ENCODE measurements around the gene CAMK4. TPM values are rescaled to one million over a fixed set of nuclear protein-coding genes. Genes with fewer than 3 reads are reported as not detected.
A peak's percentile ranks its signal among the peaks of the same experiment; 100 is the strongest.
"Not testable (repeated sequence)": the region's sequence is repeated elsewhere in the genome, so short reads cannot be mapped to it uniquely, and the experiment has no call there.

Gene CAMK4
- total RNA-seq, 2 experiments from 2014 or later = 33.3 to 36.5 TPM

DNA sequence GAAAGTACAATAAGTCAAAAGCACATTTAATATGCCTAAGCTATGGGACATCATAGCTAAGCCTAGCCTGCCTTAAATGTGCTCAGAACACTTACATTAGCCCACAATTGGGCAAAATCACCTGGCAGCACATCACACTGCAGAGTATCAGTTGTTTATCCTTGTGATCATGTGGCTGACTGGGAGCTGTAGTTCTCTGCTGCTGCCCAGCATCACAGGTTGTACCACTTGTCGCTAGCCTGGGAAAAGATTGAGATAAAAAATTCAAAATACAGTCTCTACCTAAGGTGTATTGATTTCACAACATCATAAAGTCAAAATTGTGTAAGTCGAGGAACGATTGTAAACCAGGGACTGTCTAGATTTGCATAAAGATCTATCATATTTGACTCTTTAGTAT is 58.6 kb downstream of the CAMK4 start:
- ChIA-PET POLR2A (no interaction called here), CTCF (interaction anchor here (0.6 to 1.8 kb wide), 5 partner anchors 28 to 125 kb away, joined by 3 to 8 read pairs (median 3); no protein-coding TSS in a partner anchor)
- intact Hi-C loops (cut with micrococcal nuclease) = no loop called here
- DNase-seq = no peak
- H3K27ac Mint-ChIP-seq = no peak overlapping the region
- no peak overlapping the region for H3K4me3 Mint-ChIP-seq
- H3K27me3 Mint-ChIP-seq = no peaks in the 10 kb centered on the region
- H3K36me3 Mint-ChIP-seq = no peaks in the 10 kb centered on the region
- H3K9me3 Mint-ChIP-seq = no peaks in the 10 kb centered on the region
- H3K4me1 Mint-ChIP-seq (ENCODE audit: low read depth) = peaks cover 57% of the 10 kb centered on the region

GRCh38 chr5:111284825-111285224 is 60.6 kb downstream of the CAMK4 start:
- intact Hi-C loops (cut with micrococcal nuclease) = no loop called here
- no peak overlapping the region for H3K27ac Mint-ChIP-seq
- ChIA-PET POLR2A (no interaction called here), CTCF (no interaction called here)
- no peaks in the 10 kb centered on the region for H3K27me3 Mint-ChIP-seq
- H3K9me3 Mint-ChIP-seq = no peaks in the 10 kb centered on the region
- no peak for DNase-seq
- peaks cover 59% of the 10 kb centered on the region for H3K4me1 Mint-ChIP-seq (ENCODE audit: low read depth)
- no peaks in the 10 kb centered on the region for H3K36me3 Mint-ChIP-seq
- H3K4me3 Mint-ChIP-seq = no peak overlapping the region

DNA sequence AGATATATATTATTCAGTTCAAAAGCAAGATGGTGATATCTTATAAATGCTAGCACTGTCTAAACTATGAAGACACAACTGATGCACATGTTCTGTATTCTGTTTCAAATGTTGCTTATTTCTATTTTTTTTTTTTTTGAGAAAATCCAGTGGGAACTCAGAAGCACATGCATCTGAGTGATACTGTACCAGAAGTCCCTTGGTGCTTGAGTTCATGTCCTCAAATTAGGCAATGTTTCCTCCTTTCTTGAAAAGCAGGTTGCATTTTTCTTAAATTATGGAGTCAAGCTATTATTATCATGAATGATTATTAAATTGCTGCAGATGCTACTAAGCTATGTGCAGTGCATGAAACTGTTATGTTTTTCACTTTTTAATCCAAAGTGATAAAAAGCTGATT is 70.4 kb downstream of the CAMK4 start:
- no peak for DNase-seq
- intact Hi-C loops (cut with micrococcal nuclease) = no loop called here
- no peaks in the 10 kb centered on the region for H3K27me3 Mint-ChIP-seq
- CTCF ChIA-PET = interaction anchor here (0.6 to 1.7 kb wide), 3 partner anchors 15 to 237 kb away, joined by 3 to 6 read pairs (median 4); no protein-coding TSS in a partner anchor
- H3K9me3 Mint-ChIP-seq = peaks cover 10% of the 10 kb centered on the region
- H3K4me1 Mint-ChIP-seq (ENCODE audit: low read depth) = peaks cover 36% of the 10 kb centered on the region
- no peak overlapping the region for H3K4me3 Mint-ChIP-seq
- peaks cover 13% of the 10 kb centered on the region for H3K36me3 Mint-ChIP-seq
- no peak overlapping the region for H3K27ac Mint-ChIP-seq
- POLR2A ChIA-PET = no interaction called here

- Mint-ChIP-seq H3K4me3 (no peak overlapping the region), H3K27me3 (no peaks in the 10 kb centered on the region), H3K4me1 (ENCODE audit: low read depth) (peaks cover 31% of the 10 kb centered on the region), H3K9me3 (peaks cover 10% of the 10 kb centered on the region), H3K36me3 (peaks cover 19% of the 10 kb centered on the region), H3K27ac (no peak overlapping the region)
- no peak for DNase-seq
- intact Hi-C loops (cut with micrococcal nuclease) = no loop called here
- CTCF ChIA-PET = interaction anchor here (0.6 to 1.7 kb wide), 3 partner anchors 16 to 213 kb away, joined by 3 to 6 read pairs (median 3); no protein-coding TSS in a partner anchor
- POLR2A ChIA-PET = no interaction called here
Observed at GRCh38 chr5:111295649-111296048, 71.5 kb downstream of the CAMK4 start.

DNA sequence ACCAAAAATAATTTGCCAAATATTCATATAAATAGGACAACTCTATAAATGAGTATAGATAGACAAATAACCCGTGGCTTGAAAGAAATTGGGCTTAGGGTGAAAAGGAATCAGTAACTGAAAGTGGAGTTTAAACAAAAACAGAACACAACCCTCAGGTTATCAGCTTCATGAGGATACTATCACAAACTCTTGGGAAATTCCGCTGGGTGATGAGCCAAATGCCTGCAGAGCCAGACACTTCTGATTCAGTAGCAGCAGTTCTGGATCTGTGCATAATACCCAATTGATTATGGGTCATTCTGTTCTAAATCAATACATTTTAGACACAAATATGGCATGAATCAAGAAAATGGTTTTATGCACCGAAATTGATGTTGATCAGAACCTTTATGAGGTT is 72.4 kb downstream of the CAMK4 start:
- ChIA-PET CTCF (interaction anchor here (0.6 to 2.0 kb wide), 3 partner anchors 18 to 212 kb away, joined by 3 to 5 read pairs (median 3); no protein-coding TSS in a partner anchor), POLR2A (interaction anchor here (0.6 kb wide), 1 partner anchor 215 kb away, joined by 3 read pairs; no protein-coding TSS in a partner anchor)
- Mint-ChIP-seq H3K4me3 (no peak overlapping the region), H3K4me1 (ENCODE audit: low read depth) (peaks cover 35% of the 10 kb centered on the region), H3K27me3 (no peaks in the 10 kb centered on the region), H3K27ac (no peak overlapping the region), H3K36me3 (peaks cover 23% of the 10 kb centered on the region), H3K9me3 (peaks cover 10% of the 10 kb centered on the region)
- no peak for DNase-seq
- intact Hi-C loops (cut with micrococcal nuclease) = no loop called here

DNA sequence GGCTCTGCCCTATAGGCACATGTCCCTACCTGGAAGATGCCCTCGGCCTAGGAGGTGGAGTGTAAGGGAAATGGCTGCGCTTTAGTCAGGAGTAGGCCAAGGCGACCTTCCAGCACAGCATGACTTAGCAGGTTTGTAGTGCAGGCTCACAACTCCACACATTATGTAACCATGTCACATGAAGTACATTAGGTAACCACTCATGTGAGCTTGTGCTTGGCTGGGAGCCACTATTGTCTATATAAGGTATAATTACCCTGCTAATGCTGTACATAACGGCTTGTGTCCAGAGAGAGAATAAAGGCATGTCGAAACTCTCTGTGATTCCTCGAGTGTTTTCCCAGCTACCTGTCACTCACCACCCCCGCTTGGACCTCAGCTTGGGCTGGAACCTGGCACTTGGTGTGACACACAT is 74.9 kb downstream of the CAMK4 start:
- H3K36me3 Mint-ChIP-seq = peaks cover 26% of the 10 kb centered on the region
- intact Hi-C loops (cut with micrococcal nuclease) = no loop called here
- CTCF ChIA-PET = interaction anchor here (1.1 to 2.0 kb wide), 3 partner anchors 16 to 75 kb away, joined by 4 to 5 read pairs (median 4); partner anchors contain the start of gene CAMK4
- POLR2A ChIA-PET = no interaction called here
- no peak overlapping the region for H3K4me3 Mint-ChIP-seq
- H3K27me3 Mint-ChIP-seq = no peaks in the 10 kb centered on the region
- DNase-seq = no peak
- no peak overlapping the region for H3K27ac Mint-ChIP-seq
- peaks cover 32% of the 10 kb centered on the region for H3K4me1 Mint-ChIP-seq (ENCODE audit: low read depth)
- H3K9me3 Mint-ChIP-seq = peaks cover 12% of the 10 kb centered on the region

DNA sequence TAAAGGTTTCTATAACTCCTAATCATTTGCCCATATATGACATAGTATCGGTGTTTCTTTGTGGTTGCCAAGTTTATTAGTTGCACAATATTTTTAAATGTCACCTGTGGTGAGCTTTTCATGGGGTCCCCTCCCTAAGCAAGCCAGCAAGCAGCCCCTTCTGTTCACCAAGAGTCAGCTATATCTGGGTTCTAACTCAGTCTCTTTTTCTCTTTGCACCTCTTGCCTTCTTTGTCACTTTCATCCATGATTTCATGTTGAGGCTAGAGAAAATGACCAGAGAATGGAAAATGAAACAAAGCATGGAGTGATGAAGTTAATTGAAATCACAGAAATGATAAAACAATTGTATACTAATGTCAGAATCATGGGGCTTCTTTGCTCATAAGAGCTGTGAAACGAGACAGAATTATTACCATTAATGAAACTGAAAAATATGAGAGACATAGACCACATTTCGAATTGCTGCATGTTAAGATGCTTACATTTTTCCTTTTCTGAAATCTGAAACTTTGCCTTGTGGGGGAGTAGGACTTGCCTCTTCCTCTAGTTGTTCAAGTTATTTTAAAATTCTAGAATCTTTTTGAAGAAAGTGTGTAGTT is 75.7 kb downstream of the CAMK4 start:
- CTCF ChIA-PET = interaction anchor here (0.7 to 2.0 kb wide), 7 partner anchors 13 to 232 kb away, joined by 3 to 5 read pairs (median 3); partner anchors contain the start of gene CAMK4
- H3K9me3 Mint-ChIP-seq = peaks cover 12% of the 10 kb centered on the region
- peak overlapping the region; percentile 46 for H3K27ac Mint-ChIP-seq
- H3K36me3 Mint-ChIP-seq = peaks cover 26% of the 10 kb centered on the region
- intact Hi-C loops (cut with micrococcal nuclease) = loop anchor here (5.0 kb wide), 1 partner anchor 37 kb away; no protein-coding TSS in a partner anchor
- POLR2A ChIA-PET = interaction anchor here (1.0 to 1.2 kb wide), 2 partner anchors 77 to 368 kb away, joined by 3 read pairs; no protein-coding TSS in a partner anchor
- H3K4me1 Mint-ChIP-seq (ENCODE audit: low read depth) = peaks cover 32% of the 10 kb centered on the region
- DNase-seq = no peak
- no peaks in the 10 kb centered on the region for H3K27me3 Mint-ChIP-seq
- peak overlapping the region; percentile 42 for H3K4me3 Mint-ChIP-seq

DNA sequence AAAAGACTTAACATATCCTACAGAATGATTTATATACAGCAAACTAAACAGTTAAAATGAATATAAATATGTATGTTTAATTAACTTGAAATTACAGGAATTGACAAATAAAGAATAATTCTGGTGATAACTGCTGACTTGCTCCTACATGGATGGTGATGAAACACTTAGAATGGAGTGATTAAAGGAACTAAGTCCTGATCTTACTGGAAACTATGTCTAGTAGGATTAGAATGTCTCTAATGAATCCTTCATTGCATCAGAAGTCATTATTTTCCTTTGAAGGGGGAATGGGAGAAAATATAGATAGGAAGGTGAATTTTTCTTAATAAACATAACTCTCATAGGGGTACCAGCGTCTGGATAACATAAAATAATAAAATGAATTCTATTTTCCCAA is 77.1 kb downstream of the CAMK4 start:
- CTCF ChIA-PET = no interaction called here
- H3K36me3 Mint-ChIP-seq = peaks cover 25% of the 10 kb centered on the region
- H3K27ac Mint-ChIP-seq = no peak overlapping the region
- H3K27me3 Mint-ChIP-seq = no peaks in the 10 kb centered on the region
- peaks cover 23% of the 10 kb centered on the region for H3K4me1 Mint-ChIP-seq (ENCODE audit: low read depth)
- H3K4me3 Mint-ChIP-seq = no peak overlapping the region
- peaks cover 12% of the 10 kb centered on the region for H3K9me3 Mint-ChIP-seq
- DNase-seq = no peak
- intact Hi-C loops (cut with micrococcal nuclease) = loop anchor here (5.0 kb wide), 1 partner anchor 36 kb away; no protein-coding TSS in a partner anchor
- POLR2A ChIA-PET = no interaction called here

GRCh38 chr5:111302043-111302442 is 77.9 kb downstream of the CAMK4 start:
- H3K27ac Mint-ChIP-seq, H3K4me3 Mint-ChIP-seq, POLR2A ChIA-PET, DNase-seq, H3K27me3 Mint-ChIP-seq: not testable (repeated sequence)
- intact Hi-C loops (cut with micrococcal nuclease) = loop anchor here (5.0 kb wide), 1 partner anchor 35 kb away; no protein-coding TSS in a partner anchor
- Mint-ChIP-seq H3K36me3 (peaks cover 24% of the 10 kb centered on the region), H3K9me3 (peaks cover 12% of the 10 kb centered on the region), H3K4me1 (ENCODE audit: low read depth) (peaks cover 19% of the 10 kb centered on the region)
- CTCF ChIA-PET = interaction anchor here (0.5 kb wide), 1 partner anchor 546 kb away, joined by 3 read pairs; no protein-coding TSS in a partner anchor

- intact Hi-C loops (cut with micrococcal nuclease) = no loop called here
- Mint-ChIP-seq H3K27ac (no peak overlapping the region), H3K9me3 (no peaks in the 10 kb centered on the region), H3K4me1 (ENCODE audit: low read depth) (peaks cover 50% of the 10 kb centered on the region), H3K27me3 (no peaks in the 10 kb centered on the region), H3K36me3 (no peaks in the 10 kb centered on the region), H3K4me3 (no peak overlapping the region)
- ChIA-PET CTCF (interaction anchor here (0.6 to 0.9 kb wide), 2 partner anchors 10 to 150 kb away, joined by 3 to 4 read pairs; no protein-coding TSS in a partner anchor), POLR2A (no interaction called here)
- DNase-seq = no peak
Observed at GRCh38 chr5:111308951-111309350, 84.8 kb downstream of the CAMK4 start.

DNA sequence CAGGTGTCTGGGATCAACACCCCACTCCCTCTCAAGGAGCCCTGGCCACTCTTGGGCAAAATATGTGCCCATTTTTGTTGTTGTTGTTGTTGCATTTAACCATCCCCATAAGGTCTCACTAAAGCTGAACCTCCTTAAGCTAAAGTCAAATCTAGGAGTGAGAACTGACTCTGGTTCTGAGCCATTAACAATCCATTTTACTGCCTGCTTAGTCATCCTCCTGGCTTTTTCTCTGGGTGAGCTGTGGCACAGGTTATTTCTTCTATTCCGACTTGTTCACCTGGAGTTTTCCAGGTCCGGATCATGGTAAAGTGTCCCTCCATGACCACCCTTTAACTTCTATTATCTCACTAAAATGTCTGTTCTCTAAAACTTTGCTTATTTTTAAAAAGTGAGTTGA is 85.2 kb downstream of the CAMK4 start:
- peaks cover 53% of the 10 kb centered on the region for H3K4me1 Mint-ChIP-seq (ENCODE audit: low read depth)
- DNase-seq = no peak
- H3K9me3 Mint-ChIP-seq = no peaks in the 10 kb centered on the region
- ChIA-PET POLR2A (no interaction called here), CTCF (interaction anchor here (1.3 kb wide), 1 partner anchor 152 kb away, joined by 3 read pairs; no protein-coding TSS in a partner anchor)
- H3K36me3 Mint-ChIP-seq = no peaks in the 10 kb centered on the region
- H3K27ac Mint-ChIP-seq = no peak overlapping the region
- no peaks in the 10 kb centered on the region for H3K27me3 Mint-ChIP-seq
- H3K4me3 Mint-ChIP-seq = no peak overlapping the region
- intact Hi-C loops (cut with micrococcal nuclease) = no loop called here

DNA sequence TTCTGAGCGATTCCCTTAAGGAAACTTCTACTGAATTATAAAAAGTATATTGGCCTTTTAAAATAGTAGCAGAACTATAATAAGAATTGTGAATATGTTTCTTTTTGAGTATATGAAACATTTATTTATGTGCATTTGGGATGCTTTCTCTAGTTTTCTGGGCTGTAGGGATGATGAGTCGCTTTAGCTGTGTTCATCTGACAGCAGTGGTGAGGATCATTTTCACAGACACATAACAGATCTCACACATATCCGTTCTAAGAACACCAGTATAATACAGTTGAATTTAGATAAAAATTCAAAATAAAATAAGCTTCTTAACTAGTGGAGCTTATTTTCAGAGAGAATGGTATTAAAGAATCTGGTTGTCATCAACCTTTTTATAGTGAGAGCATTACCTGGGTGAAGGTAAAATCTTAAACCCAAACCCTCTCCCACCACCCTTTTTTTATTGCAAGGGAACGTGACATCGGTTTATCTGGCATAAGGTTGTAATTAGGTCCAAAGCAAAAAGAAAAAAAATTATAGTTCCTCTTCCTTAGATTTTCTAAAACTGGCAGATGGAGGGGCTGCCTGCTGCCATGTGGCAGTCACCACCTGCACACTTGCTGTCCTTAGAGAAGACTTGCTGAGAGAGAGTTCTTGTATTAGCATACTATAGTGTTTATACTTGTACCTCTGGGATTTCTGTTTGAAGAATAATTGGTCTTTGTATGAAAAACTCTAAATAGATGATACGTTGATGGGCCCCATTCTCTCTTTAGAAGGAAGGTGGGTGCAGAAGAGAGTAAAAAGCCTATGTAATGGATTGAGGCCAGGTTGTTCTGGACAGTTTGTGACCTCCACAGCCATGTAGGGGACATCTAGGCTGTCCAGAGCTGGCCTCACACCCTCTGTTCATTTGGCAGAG is 86.8 kb downstream of the CAMK4 start:
- Mint-ChIP-seq H3K4me1 (ENCODE audit: low read depth) (peaks cover 63% of the 10 kb centered on the region), H3K4me3 (no peak overlapping the region), H3K36me3 (no peaks in the 10 kb centered on the region), H3K27ac (no peak overlapping the region), H3K9me3 (no peaks in the 10 kb centered on the region), H3K27me3 (no peaks in the 10 kb centered on the region)
- no peak for DNase-seq
- POLR2A ChIA-PET = interaction anchor here (0.6 kb wide), 1 partner anchor 26 kb away, joined by 7 read pairs; no protein-coding TSS in a partner anchor
- CTCF ChIA-PET = interaction anchor here (1.3 to 1.6 kb wide), 3 partner anchors 28 to 153 kb away, joined by 3 read pairs; no protein-coding TSS in a partner anchor
- intact Hi-C loops (cut with micrococcal nuclease) = no loop called here
